A549 (cell line): ENCODE measurements around the gene MCM10.

ENCODE experiments used
- CEBPB ChIP-seq, 2 experiments: fragments of >200 bp in 1 of 2; sonication (Bioruptor Twin) in 1 of 2; formaldehyde crosslinking in 1 of 2; IDR thresholded peaks; 2 replicates each; pipeline ENCODE4 v1.6.1; 2012 to 2016
- EP300 ChIP-seq, 2 experiments: fragments of >200 bp; sonication (Bioruptor Twin); formaldehyde crosslinking; IDR thresholded peaks; 2 replicates in 1 of 2; 3 replicates in 1 of 2; pipeline ENCODE4 v1.6.1; 2016 to 2017
- POLR2A ChIP-seq: IDR thresholded peaks from 2 replicates; pipeline ENCODE4 v1.6.1; 2012; ENCODE audit warnings: mild to moderate bottlenecking, low read length
- SREBF2 ChIP-seq: fragments of 450-650 bp; IDR thresholded peaks from 2 replicates; pipeline ENCODE4 v1.6.1; 2014; ENCODE audit warnings: mild to moderate bottlenecking, moderate library complexity
- ZNF302 ChIP-seq: fragments of 250-450 bp; sonication (Bioruptor Pico); IDR thresholded peaks from 2 replicates; pipeline ENCODE4 v1.9.0; 2021; ENCODE audit warnings: inconsistent platforms, mild to moderate bottlenecking, moderate library complexity
- TF ChIP-seq, protein P1 (sequence below): fragments of >200 bp; sonication (Bioruptor Twin); formaldehyde crosslinking; IDR thresholded peaks from 3 replicates; pipeline ENCODE4 v1.5.1; 2016
- TF ChIP-seq, protein P2 (sequence below): fragments of 250-450 bp; sonication (Bioruptor Pico); IDR thresholded peaks from 2 replicates; pipeline ENCODE4 v1.5.0; 2021; ENCODE audit warnings: mild to moderate bottlenecking, moderate library complexity, borderline replicate concordance

DNA sequence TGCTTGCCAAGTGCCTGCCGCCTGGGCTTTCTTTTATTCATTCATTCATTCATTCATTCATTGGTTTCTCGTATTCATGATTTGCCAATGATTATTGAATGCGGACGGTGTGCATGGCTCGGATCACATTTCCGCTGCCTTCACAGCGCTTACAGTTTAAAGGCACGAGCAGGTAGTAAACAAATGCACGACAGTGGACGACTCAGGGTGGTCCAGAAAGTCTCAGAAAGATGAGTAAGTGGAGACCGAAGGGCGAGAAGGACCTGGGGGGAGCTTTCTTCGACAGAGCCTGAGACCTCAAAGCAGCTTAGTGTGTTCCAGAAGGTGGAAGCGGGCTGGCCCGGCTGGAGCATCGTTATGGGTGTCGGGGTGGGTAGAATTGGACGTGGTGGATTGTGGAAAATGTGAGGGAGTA is 506 bp downstream of the MCM10 start:
- TF ChIP-seq, protein P1, sequence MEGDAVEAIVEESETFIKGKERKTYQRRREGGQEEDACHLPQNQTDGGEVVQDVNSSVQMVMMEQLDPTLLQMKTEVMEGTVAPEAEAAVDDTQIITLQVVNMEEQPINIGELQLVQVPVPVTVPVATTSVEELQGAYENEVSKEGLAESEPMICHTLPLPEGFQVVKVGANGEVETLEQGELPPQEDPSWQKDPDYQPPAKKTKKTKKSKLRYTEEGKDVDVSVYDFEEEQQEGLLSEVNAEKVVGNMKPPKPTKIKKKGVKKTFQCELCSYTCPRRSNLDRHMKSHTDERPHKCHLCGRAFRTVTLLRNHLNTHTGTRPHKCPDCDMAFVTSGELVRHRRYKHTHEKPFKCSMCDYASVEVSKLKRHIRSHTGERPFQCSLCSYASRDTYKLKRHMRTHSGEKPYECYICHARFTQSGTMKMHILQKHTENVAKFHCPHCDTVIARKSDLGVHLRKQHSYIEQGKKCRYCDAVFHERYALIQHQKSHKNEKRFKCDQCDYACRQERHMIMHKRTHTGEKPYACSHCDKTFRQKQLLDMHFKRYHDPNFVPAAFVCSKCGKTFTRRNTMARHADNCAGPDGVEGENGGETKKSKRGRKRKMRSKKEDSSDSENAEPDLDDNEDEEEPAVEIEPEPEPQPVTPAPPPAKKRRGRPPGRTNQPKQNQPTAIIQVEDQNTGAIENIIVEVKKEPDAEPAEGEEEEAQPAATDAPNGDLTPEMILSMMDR: no peak
- no peak for TF ChIP-seq POLR2A
- TF ChIP-seq, protein P2, sequence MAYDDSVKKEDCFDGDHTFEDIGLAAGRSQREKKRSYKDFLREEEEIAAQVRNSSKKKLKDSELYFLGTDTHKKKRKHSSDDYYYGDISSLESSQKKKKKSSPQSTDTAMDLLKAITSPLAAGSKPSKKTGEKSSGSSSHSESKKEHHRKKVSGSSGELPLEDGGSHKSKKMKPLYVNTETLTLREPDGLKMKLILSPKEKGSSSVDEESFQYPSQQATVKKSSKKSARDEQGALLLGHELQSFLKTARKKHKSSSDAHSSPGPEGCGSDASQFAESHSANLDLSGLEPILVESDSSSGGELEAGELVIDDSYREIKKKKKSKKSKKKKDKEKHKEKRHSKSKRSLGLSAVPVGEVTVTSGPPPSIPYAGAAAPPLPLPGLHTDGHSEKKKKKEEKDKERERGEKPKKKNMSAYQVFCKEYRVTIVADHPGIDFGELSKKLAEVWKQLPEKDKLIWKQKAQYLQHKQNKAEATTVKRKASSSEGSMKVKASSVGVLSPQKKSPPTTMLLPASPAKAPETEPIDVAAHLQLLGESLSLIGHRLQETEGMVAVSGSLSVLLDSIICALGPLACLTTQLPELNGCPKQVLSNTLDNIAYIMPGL (CRISPR knock-in tag): no peak
- no peak for TF ChIP-seq ZNF302 (CRISPR knock-in tag)
- TF ChIP-seq SREBF2: no peak
- no peak for TF ChIP-seq CEBPB (IDR thresholded peaks at IDR 0.05)
- TF ChIP-seq EP300 (IDR thresholded peaks at IDR 0.05): no peak
